ENCODE measurements around the gene PIP5K1A.
"Not testable (repeated sequence)": the region's sequence is repeated elsewhere in the genome, so short reads cannot be mapped to it uniquely, and the experiment has no call there.

PIP5K1A gene

DNA sequence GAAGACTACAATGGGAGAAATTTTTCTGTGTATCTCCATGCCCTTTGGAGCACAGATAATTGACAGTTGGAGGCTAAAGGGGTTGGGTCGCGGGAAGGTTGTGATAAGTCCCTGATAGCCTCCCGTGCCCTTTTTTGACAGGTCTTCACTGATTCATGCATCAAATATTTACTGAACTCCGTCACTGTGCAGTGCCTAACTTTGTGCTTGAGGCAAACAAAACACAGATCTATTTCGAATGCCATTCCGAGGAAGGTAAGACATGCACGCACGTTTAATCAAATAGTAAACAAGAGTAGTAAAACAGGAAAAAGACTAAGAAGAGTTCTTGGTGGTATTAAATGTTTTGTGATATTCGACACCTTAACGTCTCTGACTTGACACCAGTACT lies 494 bp upstream of the PIP5K1A start:
- ATAC-seq = no peak
- TF ChIP-seq OSR1 (CRISPR knock-in tag; IDR thresholded peaks at IDR 0.05) (no peak), SNAI2 (CRISPR knock-in tag; IDR thresholded peaks at IDR 0.05) (no peak), CSDC2 (CRISPR knock-in tag; IDR thresholded peaks at IDR 0.05) (no peak), ZNF565 (CRISPR knock-in tag; conservative IDR thresholded peaks at IDR 0.05; ENCODE audit: low read depth) (no peak), ZFP3 (CRISPR knock-in tag; IDR thresholded peaks at IDR 0.05) (no peak)
- TF ChIP-seq, protein P1, sequence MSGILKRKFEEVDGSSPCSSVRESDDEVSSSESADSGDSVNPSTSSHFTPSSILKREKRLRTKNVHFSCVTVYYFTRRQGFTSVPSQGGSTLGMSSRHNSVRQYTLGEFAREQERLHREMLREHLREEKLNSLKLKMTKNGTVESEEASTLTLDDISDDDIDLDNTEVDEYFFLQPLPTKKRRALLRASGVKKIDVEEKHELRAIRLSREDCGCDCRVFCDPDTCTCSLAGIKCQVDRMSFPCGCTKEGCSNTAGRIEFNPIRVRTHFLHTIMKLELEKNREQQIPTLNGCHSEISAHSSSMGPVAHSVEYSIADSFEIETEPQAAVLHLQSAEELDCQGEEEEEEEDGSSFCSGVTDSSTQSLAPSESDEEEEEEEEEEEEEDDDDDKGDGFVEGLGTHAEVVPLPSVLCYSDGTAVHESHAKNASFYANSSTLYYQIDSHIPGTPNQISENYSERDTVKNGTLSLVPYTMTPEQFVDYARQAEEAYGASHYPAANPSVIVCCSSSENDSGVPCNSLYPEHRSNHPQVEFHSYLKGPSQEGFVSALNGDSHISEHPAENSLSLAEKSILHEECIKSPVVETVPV (CRISPR knock-in tag; IDR thresholded peaks at IDR 0.05) = no peak

DNA sequence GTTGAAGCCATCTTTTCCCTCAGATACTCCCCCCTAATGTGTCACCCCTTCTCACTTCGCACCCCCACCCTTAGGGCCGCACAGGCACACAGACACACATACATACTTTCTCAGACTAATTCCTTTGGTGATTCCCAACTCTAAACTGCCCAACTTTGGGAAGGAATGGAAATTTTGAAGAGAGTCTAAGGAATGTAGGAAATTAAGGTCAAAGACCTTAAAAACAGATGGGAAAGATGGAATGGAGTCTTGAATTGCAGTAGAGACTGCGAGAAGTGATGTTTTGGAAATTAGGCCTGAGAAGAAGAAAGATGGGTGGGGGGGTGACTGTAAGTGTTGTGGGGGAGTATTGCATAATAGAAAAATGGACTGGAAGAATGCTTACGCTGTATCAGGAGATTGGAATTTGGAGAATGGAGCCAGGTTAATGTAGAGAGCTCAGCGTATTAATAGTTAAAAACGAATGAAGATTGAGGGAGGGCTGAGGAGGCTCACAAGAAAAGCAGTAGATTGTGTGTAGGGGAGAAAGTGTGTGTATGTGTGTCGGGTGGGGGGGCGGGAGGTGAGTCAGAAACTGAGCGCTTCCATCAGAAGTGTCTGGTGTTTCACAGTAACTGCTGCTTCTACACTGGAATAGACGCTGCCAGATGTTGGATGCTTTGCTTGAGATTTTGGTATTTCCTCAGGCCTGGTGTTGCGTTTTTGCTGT lies 1.7 kb downstream of the PIP5K1A start:
- TF ChIP-seq CSDC2 (CRISPR knock-in tag; IDR thresholded peaks at IDR 0.05) = no peak
- TF ChIP-seq, protein P2, sequence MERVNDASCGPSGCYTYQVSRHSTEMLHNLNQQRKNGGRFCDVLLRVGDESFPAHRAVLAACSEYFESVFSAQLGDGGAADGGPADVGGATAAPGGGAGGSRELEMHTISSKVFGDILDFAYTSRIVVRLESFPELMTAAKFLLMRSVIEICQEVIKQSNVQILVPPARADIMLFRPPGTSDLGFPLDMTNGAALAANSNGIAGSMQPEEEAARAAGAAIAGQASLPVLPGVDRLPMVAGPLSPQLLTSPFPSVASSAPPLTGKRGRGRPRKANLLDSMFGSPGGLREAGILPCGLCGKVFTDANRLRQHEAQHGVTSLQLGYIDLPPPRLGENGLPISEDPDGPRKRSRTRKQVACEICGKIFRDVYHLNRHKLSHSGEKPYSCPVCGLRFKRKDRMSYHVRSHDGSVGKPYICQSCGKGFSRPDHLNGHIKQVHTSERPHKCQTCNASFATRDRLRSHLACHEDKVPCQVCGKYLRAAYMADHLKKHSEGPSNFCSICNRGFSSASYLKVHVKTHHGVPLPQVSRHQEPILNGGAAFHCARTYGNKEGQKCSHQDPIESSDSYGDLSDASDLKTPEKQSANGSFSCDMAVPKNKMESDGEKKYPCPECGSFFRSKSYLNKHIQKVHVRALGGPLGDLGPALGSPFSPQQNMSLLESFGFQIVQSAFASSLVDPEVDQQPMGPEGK (CRISPR knock-in tag; IDR thresholded peaks at IDR 0.05; ENCODE audit: borderline replicate concordance) = 0 out of 2 replicates have a peak, but pooled peaks have one; percentile 23
- peak; percentile 6 for ATAC-seq

DNA sequence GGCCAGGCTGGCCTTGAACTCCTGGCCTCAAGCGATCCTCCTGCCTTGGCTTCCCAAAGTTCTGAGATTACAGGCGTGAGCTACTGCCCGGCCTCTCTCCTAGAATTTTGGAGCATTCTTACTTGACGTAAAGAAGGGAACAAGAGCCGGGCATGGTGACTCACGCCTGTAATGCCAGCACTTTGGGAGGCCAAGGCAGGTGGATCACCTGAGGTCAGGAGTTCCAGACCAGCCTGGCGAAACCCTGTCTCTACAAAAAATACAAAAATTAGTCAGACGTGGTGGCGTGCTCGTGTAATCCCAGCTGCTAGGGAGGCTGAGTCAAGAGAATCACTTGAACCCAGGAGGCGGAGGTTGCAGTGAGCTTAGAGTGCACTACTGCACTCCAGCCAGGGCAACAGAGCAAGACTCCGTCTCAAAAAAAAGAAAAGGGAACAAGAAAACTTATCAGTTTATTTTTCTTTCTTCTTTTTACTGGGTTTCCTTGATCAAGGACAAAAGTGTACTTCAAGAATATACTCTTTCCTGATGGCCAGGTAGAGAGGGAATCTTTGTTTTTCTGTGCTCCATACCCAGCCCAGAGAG lies 7.1 kb downstream of the PIP5K1A start:
- ATAC-seq = not testable (repeated sequence)

DNA sequence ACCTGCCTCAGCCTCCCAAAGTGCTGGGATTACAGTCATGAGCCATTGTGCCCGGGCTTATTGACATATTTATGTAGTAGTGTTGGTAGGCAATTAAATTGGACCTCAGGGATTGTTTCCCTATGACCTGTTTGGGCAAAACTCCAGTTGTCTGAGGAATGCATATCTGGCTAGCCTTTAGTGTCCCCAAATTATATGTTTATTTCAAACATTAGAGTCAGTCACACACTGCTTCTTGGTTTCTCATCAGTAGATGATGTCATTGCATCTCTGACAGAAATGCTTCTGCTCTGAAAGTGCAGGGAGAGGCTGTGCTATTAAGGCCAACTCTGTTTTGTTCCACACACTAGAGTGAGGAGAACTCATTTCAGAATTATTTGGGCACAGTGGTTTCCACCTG lies 12.5 kb downstream of the PIP5K1A start:
- ATAC-seq = peak; percentile 67

DNA sequence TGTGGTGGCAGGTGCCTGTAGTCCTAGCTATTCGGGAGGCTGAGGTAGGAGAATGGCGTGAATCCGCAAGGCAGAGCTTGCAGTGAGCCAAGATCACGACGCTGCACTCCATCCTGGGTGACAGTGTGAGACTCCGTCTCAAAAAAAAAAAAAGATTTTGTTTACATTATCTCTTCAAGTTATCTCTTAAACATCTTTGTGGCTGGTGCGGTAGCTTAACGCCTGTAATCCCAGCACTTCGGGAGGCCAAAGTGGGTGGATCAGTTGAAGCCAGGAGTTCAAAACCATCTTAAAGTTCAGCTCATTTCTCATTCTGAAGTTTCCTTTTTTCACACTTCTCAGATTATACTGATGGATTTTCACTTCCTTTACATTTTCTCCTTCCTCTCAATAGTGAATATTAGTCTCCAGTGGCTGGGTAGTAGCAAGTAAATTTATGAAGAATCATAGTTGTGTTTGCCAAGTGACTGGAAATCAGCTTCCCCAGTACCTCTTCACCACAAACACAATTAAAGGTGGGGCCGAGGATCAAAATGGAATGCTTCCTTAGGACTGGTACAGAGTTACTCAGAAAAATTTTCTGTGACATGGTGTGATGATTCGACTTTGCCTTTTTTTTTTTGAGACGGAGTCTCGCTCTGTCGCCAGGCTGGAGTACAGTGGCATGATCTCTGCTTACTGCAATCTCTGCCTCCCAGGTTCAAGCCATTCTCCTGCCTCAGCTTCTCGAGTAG lies 13.8 kb downstream of the PIP5K1A start:
- TF ChIP-seq ZFP3 (CRISPR knock-in tag; IDR thresholded peaks at IDR 0.05) (no peak), ARNTL (CRISPR knock-in tag; IDR thresholded peaks at IDR 0.05; ENCODE audit: borderline replicate concordance, low read depth) (no peak), ESRRG (CRISPR knock-in tag; IDR thresholded peaks at IDR 0.05) (no peak)
- no peak for ATAC-seq

More for the DNA sequence above, 12.5 kb downstream of the PIP5K1A start:
- TF ChIP-seq TCF4 (CRISPR knock-in tag; IDR thresholded peaks at IDR 0.05; ENCODE audit: borderline replicate concordance) = no peak

DNA sequence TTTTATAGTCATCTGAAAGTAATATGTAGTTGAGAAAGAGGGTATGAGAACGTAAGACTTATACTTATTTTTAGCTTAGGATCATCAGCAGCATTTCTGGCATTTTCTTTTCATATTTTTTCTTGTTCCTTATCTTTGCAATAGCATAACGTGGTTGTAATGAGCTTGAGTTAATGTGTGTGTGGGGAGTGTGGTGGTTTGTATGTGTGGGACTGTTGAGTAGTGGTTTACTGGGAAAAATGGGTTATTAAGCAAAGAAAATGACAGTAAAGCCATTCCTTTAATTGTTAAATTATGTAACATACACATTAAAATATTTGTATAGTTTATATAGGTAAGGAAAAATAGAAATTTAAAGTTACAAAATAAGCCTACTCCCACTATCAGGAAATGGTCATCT lies 15.2 kb downstream of the PIP5K1A start:
- TF ChIP-seq ZNF8 (CRISPR knock-in tag; IDR thresholded peaks at IDR 0.05) (no peak), SNAI2 (CRISPR knock-in tag; IDR thresholded peaks at IDR 0.05) (no peak), ZNF70 (CRISPR knock-in tag; IDR thresholded peaks at IDR 0.05) (no peak), PPARA (CRISPR knock-in tag; IDR thresholded peaks at IDR 0.05; ENCODE audit: borderline replicate concordance) (no peak), RARB (CRISPR knock-in tag; IDR thresholded peaks at IDR 0.05) (no peak), TOX (CRISPR knock-in tag; IDR thresholded peaks at IDR 0.05; ENCODE audit: borderline replicate concordance) (no peak), BACH2 (CRISPR knock-in tag; IDR thresholded peaks at IDR 0.05; ENCODE audit: borderline replicate concordance) (no peak), OSR1 (CRISPR knock-in tag; IDR thresholded peaks at IDR 0.05) (no peak), TCF4 (CRISPR knock-in tag; IDR thresholded peaks at IDR 0.05; ENCODE audit: borderline replicate concordance) (no peak)
- ATAC-seq = no peak

DNA sequence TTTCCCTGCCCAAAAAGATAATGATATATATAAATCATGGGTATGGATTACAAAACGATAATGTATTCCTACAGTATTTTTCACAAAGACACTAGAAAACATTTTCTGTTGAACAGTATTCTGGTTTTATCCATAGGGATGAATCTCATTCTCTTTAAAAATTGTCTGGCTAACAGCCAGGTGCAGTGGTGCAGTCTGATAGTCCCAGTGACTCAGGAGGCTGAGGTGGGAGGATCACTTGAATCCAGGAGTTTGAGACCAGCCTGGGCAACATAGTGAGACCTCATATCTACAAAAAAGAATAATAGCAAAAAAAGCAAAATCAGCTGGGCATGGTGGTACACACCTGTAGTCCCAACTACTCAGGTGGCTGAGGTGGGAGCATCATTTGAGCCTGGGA lies 23.3 kb downstream of the PIP5K1A start:
- ATAC-seq = peak; percentile 21
- TF ChIP-seq CSDC2 (CRISPR knock-in tag; IDR thresholded peaks at IDR 0.05) = no peak

DNA sequence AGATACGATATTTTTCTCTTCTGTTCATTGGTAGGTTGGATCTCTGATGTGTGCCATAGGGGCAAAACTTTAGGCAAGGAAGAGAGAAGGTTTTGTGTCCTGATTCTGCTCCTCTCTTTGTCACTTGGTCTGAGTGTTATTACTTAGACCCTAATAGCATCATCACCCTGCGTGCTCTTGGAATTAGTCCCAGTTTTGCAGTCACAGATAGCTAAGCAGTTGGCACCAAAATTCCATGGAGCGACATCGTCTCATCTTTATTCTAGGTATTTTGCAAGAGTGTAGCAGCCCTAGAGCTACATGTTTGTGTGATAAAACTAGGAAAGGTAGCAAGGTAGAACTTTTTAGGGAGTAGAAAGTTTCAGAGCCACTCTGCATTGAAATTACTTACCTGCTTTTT lies 23.8 kb downstream of the PIP5K1A start:
- ATAC-seq = peak; percentile 59
- TF ChIP-seq ZC3H10 (CRISPR knock-in tag; IDR thresholded peaks at IDR 0.05) = no peak
- TF ChIP-seq, protein P3, sequence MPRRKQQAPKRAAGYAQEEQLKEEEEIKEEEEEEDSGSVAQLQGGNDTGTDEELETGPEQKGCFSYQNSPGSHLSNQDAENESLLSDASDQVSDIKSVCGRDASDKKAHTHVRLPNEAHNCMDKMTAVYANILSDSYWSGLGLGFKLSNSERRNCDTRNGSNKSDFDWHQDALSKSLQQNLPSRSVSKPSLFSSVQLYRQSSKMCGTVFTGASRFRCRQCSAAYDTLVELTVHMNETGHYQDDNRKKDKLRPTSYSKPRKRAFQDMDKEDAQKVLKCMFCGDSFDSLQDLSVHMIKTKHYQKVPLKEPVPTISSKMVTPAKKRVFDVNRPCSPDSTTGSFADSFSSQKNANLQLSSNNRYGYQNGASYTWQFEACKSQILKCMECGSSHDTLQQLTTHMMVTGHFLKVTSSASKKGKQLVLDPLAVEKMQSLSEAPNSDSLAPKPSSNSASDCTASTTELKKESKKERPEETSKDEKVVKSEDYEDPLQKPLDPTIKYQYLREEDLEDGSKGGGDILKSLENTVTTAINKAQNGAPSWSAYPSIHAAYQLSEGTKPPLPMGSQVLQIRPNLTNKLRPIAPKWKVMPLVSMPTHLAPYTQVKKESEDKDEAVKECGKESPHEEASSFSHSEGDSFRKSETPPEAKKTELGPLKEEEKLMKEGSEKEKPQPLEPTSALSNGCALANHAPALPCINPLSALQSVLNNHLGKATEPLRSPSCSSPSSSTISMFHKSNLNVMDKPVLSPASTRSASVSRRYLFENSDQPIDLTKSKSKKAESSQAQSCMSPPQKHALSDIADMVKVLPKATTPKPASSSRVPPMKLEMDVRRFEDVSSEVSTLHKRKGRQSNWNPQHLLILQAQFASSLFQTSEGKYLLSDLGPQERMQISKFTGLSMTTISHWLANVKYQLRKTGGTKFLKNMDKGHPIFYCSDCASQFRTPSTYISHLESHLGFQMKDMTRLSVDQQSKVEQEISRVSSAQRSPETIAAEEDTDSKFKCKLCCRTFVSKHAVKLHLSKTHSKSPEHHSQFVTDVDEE (CRISPR knock-in tag; IDR thresholded peaks at IDR 0.05) = no peak
- no peak for TF ChIP-seq CSDC2 (CRISPR knock-in tag; IDR thresholded peaks at IDR 0.05)
- no peak for TF ChIP-seq PPARA (CRISPR knock-in tag; IDR thresholded peaks at IDR 0.05; ENCODE audit: borderline replicate concordance)
- TF ChIP-seq ZFP3 (CRISPR knock-in tag; IDR thresholded peaks at IDR 0.05) = no peak
- TF ChIP-seq ZNF8 (CRISPR knock-in tag; IDR thresholded peaks at IDR 0.05) = no peak
- no peak for TF ChIP-seq ZFP30 (CRISPR knock-in tag; IDR thresholded peaks at IDR 0.05)
- TF ChIP-seq TCF4 (CRISPR knock-in tag; IDR thresholded peaks at IDR 0.05; ENCODE audit: borderline replicate concordance) = no peak
- TF ChIP-seq ZNF70 (CRISPR knock-in tag; IDR thresholded peaks at IDR 0.05) = no peak
- TF ChIP-seq, protein P2 (CRISPR knock-in tag; IDR thresholded peaks at IDR 0.05; ENCODE audit: borderline replicate concordance) = no peak
